H1 (cell line): ENCODE measurements around the gene CNTN5.

Source experiments
- CHD1 ChIP-seq: IDR thresholded peaks from 2 replicates; pipeline ENCODE4 v1.6.1; 2012; ENCODE audit warnings: low read depth, low read length, improper control_type of control experiment
- CHD2 ChIP-seq: IDR thresholded peaks from 2 replicates; pipeline ENCODE4 v1.6.1; 2012; ENCODE audit warnings: low read length, improper control_type of control experiment
- EP300 ChIP-seq, 2 experiments: IDR thresholded peaks; 1 replicate in 1 of 2; 2 replicates in 1 of 2; pipeline ENCODE4 v1.6.1; 2011 to 2012; ENCODE audit warnings: low read depth in 2 of 2, low read length in 2 of 2, mild to moderate bottlenecking in 2 of 2, borderline replicate concordance in 1 of 2, inconsistent platforms in 1 of 2, moderate library complexity in 1 of 2
- EZH2 ChIP-seq: fragments of 200-600 bp; sonication (generic); IDR thresholded peaks from 2 replicates; pipeline ENCODE4 v1.7.1; 2012; ENCODE audit warnings: low read depth, mild to moderate bottlenecking, moderate library complexity, low read length, inconsistent platforms; ENCODE audit not compliant: severe bottlenecking
- HDAC6 ChIP-seq: IDR thresholded peaks from one replicate; pipeline ENCODE4 v1.7.1; 2012; ENCODE audit warnings: low read depth, mild to moderate bottlenecking, inconsistent platforms, low read length, moderate library complexity
- RFX5 ChIP-seq: IDR thresholded peaks from 2 replicates; pipeline ENCODE4 v1.6.1; 2011; ENCODE audit warnings: low read depth, low read length, improper control_type of control experiment, borderline replicate concordance
- SP2 ChIP-seq: IDR thresholded peaks from 2 replicates; pipeline ENCODE4 v1.6.1; 2012; ENCODE audit warnings: mild to moderate bottlenecking, low read length, inconsistent platforms
- TF ChIP-seq, protein P1 (sequence below), 3 experiments: IDR thresholded peaks; 1 replicate in 2 of 3; 2 replicates in 1 of 3; pipeline versions ENCODE4 v1.5.1 to v1.6.1; 2011; ENCODE audit warnings: low read length in 3 of 3, mild to moderate bottlenecking in 3 of 3, inconsistent platforms in 2 of 3, low read depth in 1 of 3, moderate library complexity in 1 of 3; ENCODE audit not compliant: insufficient read depth in 1 of 3; ENCODE audit errors: control extremely low read depth in 1 of 3
- TF ChIP-seq, protein P2 (sequence below): IDR thresholded peaks from 2 replicates; pipeline ENCODE4 v1.6.1; 2012; ENCODE audit warnings: inconsistent platforms
- TF ChIP-seq, protein P3 (sequence below): IDR thresholded peaks from 2 replicates; pipeline ENCODE4 v1.6.1; 2011; ENCODE audit warnings: low read depth, mild to moderate bottlenecking, low read length; ENCODE audit not compliant: insufficient read depth

DNA sequence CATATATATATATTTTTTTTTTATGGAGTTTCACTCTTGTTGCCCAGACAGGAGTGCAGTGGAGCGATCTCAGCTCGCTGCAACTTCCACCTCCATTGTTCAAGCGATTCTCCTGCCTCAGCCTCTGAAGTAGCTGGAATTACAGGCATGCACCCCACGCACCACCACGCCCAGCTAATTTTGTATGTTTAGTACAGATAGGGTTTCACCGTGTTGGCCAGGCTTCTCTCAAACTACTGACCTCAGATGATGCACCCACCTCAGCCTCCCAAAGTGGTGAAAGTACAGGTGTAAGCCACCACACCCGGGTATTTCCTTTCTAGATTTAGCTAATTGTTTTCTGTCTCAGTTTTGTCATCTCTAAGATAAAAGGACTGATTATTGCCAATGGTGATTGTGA, 821.1 kb downstream of the CNTN5 start:
- no peak for TF ChIP-seq CHD1
- TF ChIP-seq, protein P1, sequence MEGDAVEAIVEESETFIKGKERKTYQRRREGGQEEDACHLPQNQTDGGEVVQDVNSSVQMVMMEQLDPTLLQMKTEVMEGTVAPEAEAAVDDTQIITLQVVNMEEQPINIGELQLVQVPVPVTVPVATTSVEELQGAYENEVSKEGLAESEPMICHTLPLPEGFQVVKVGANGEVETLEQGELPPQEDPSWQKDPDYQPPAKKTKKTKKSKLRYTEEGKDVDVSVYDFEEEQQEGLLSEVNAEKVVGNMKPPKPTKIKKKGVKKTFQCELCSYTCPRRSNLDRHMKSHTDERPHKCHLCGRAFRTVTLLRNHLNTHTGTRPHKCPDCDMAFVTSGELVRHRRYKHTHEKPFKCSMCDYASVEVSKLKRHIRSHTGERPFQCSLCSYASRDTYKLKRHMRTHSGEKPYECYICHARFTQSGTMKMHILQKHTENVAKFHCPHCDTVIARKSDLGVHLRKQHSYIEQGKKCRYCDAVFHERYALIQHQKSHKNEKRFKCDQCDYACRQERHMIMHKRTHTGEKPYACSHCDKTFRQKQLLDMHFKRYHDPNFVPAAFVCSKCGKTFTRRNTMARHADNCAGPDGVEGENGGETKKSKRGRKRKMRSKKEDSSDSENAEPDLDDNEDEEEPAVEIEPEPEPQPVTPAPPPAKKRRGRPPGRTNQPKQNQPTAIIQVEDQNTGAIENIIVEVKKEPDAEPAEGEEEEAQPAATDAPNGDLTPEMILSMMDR (IDR thresholded peaks at IDR 0.05; ENCODE audit: control extremely low read depth in 1 of 3, insufficient read depth in 1 of 3, low read depth in 1 of 3, low read length in 3 of 3) = no peak
- TF ChIP-seq SP2 = no peak
- TF ChIP-seq, protein P2, sequence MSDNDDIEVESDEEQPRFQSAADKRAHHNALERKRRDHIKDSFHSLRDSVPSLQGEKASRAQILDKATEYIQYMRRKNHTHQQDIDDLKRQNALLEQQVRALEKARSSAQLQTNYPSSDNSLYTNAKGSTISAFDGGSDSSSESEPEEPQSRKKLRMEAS = no peak
- no peak for TF ChIP-seq CHD2
- no peak for TF ChIP-seq RFX5
- no peak for TF ChIP-seq HDAC6
- TF ChIP-seq EP300 (IDR thresholded peaks at IDR 0.05; ENCODE audit: borderline replicate concordance in 1 of 2, low read depth in 2 of 2, low read length in 2 of 2) = no peak
- TF ChIP-seq EZH2 = no peak
- TF ChIP-seq, protein P3, sequence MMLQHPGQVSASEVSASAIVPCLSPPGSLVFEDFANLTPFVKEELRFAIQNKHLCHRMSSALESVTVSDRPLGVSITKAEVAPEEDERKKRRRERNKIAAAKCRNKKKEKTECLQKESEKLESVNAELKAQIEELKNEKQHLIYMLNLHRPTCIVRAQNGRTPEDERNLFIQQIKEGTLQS = no peak
